Heart left ventricle (tissue), 16 donors: Measurements from ENCODE around the gene SERPINB5. TPM values are rescaled to one million over a fixed set of nuclear protein-coding genes. Genes with fewer than 3 reads are reported as not detected.

Experiments used
- ATAC-seq, 4 donors: fragments of 200-7000 bp; cut with Tn5 transposase; one replicate each; pipeline ENCODE4 v1.9.1; 2020 to 2022; ENCODE audit warnings: moderate library complexity in 4 of 4, mild to moderate bottlenecking in 3 of 4, moderate number of reproducible peaks in 1 of 4
- DNase-seq, 5 donors: peaks; one replicate each; pipeline ENCODE4 v3.0.0-alpha.2; 2020
- H3K27ac ChIP-seq, 12 donors: fragments of 200-600 bp; sonication (generic) in 4 of 12; one replicate each; pipeline versions ENCODE4 v1.5.0 to v1.8.0; 2016 to 2022; ENCODE audit warnings: mild to moderate bottlenecking in 2 of 12
- H3K27me3 ChIP-seq, 9 donors: fragments of 200-600 bp; sonication (generic) in 2 of 9; one replicate each; pipeline versions ENCODE4 v1.5.1 to v1.8.0; 2016 to 2022; ENCODE audit warnings: mild to moderate bottlenecking in 3 of 9
- H3K36me3 ChIP-seq, 9 donors: fragments of 200-600 bp; sonication (generic) in 2 of 9; one replicate each; pipeline versions ENCODE4 v1.5.0 to v1.8.0; 2018 to 2022; ENCODE audit warnings: mild to moderate bottlenecking in 2 of 9
- H3K4me1 ChIP-seq, 12 donors: fragments of 200-600 bp; sonication (generic) in 4 of 12; one replicate each; pipeline versions ENCODE4 v1.5.0 to v1.8.0; 2016 to 2022; ENCODE audit warnings: mild to moderate bottlenecking in 3 of 12
- H3K4me3 ChIP-seq, 12 donors: fragments of 200-600 bp; sonication (generic) in 4 of 12; one replicate each; pipeline versions ENCODE4 v1.5.0 to v1.8.0; 2017 to 2022; ENCODE audit warnings: mild to moderate bottlenecking in 9 of 12, moderate library complexity in 4 of 12
- H3K9me3 ChIP-seq, 12 donors: fragments of 200-600 bp; sonication (generic) in 4 of 12; one replicate each; pipeline versions ENCODE4 v1.5.0 to v1.8.0; 2016 to 2022; ENCODE audit warnings: mild to moderate bottlenecking in 1 of 12
- CTCF ChIP-seq, 12 donors: fragments of 200-600 bp; sonication (generic) in 4 of 12; IDR thresholded peaks; one replicate each; pipeline versions ENCODE4 v1.5.0 to v1.8.0; 2018 to 2022; ENCODE audit warnings: antibody characterized with exemption in 12 of 12, mild to moderate bottlenecking in 5 of 12
- POLR2A ChIP-seq, 2 donors: fragments of 450-650 bp; IDR thresholded peaks; one replicate each; pipeline ENCODE4 v1.6.1; 2017; ENCODE audit warnings: antibody characterized with exemption in 2 of 2, mild to moderate bottlenecking in 2 of 2, moderate library complexity in 2 of 2
- WGBS, 4 donors: extraction: QIAGEN DNeasy Blood & Tissue Kit in 2 of 4; methylation state at CpG; one replicate each; pipeline versions ENCODE4 v1.1.5 to v1.1.7; 2013 to 2018; 5-methylcytosine and 5-hydroxymethylcytosine counted together
- intact Hi-C, 10 donors: fragments of 100-400 bp; cut with DNase I; formaldehyde crosslinking; loops; one replicate each; pipeline versions ENCODE4 v1.11.1 to v1.14.2; 2022
- polyA plus RNA-seq, 2 donors: library from polyadenylated mRNA; stranded (reverse); fragments of 200-250 nt; gene quantifications; one replicate each; pipeline ENCODE4 v1.2.3, GENCODE V29; 2013
- total RNA-seq, 9 donors: library from RNA; depleted of rRNA in 2 of 9; stranded (reverse); fragments of >200 nt in 2 of 9; fragmentation: NEBNext Ultra II Directional in 3 of 9; extraction: Animal tissue kit (Norgen Biotek cat#: 25700) in 3 of 9; gene quantifications; one replicate each; pipeline versions ENCODE4 v1.1.0 to v1.2.4, GENCODE V29; 2016 to 2023
- donor health status: ischemic (EF 13 %, LVEDD 7.1; RV severe dilation, severe dysfunction).
- donor health status: healthy with polysubstance abuse.
- donor health status: DM: no; HTN: yes; CAD: no.
- donor health status: DM: no; HTN: no; CAD: no.
- donor health status: ischemic (EF 25% LVEDD 6.9; RV normal size, moderate dysfunction).
- donor health status: ischemic (EF 25% LVEDD 5.7; RV mildly dilated, moderate dysfunction).
- donor health status: healthy.
- donor health status: DM: yes; HTN: yes; CAD: no.
- donor health status: ischemic (EF 35%, LVEDD 5.7; RV mildly dilated, moderate dysfunction).
- donor health status: nonischemic (EF 11% LVEDD 7.7; RV severe dilation, severe dysfunction).
- donor health status: DM: yes; HTN: yes; CAD: no.
- donor health status: PGD.
- donor health status: ischemic (EF 29% LVEDD 5.4; RV normal size, mild dysfunction).
- donor health status: nonischemic (EF 23%, LVEDD 6.1; RV moderate dilation, normal function).

Gene SERPINB5
- total and polyA plus RNA-seq, 11 donors = not detected

GRCh38 chr18:63480476-63480875, 3.7 kb downstream of the SERPINB5 start:
- no peaks in the 10 kb centered on the region for H3K4me1 ChIP-seq
- no peak overlapping the region for H3K27ac ChIP-seq
- TF ChIP-seq POLR2A (IDR thresholded peaks at IDR 0.05) (no peak), CTCF (IDR thresholded peaks at IDR 0.05) (no peak)
- WGBS, 4 donors = 82 to 93% (median 86%) methylated on average over 1 of the region's 1 CpG
- no peak overlapping the region for H3K4me3 ChIP-seq
- peaks cover 0 to 6% (median 0%) of the 10 kb centered on the region in 9 donors for H3K27me3 ChIP-seq
- DNase-seq = no peak
- ATAC-seq = no peak
- intact Hi-C loops = no loop called here
- no peaks in the 10 kb centered on the region for H3K9me3 ChIP-seq
- H3K36me3 ChIP-seq = no peaks in the 10 kb centered on the region

DNA sequence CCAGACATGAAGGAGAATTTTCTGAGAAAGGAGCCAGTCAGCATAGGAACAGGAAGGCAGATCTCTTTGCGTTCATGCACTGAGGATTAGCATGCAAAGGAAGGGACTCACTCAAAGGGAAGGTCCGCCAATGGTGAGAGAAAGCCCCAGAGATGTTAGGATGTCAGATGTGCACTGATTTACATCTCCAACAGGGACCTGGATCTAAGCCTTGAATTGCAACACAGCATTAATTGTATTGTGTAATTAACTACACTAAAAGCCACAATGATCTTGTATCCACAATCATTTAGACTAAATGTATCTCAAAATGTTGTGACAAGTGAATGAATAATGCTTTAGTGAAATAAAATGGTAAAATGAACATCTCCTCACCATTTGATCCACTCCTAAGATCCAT, 4.2 kb downstream of the SERPINB5 start:
- WGBS, 4 donors = 47 to 74% (median 62%) methylated on average over 2 of the region's 2 CpGs
- no peak overlapping the region for H3K4me3 ChIP-seq
- intact Hi-C loops = no loop called here
- no peak for ATAC-seq
- no peak for DNase-seq
- H3K27ac ChIP-seq = no peak overlapping the region
- H3K27me3 ChIP-seq = peaks cover 0 to 6% (median 0%) of the 10 kb centered on the region in 9 donors
- no peaks in the 10 kb centered on the region for H3K9me3 ChIP-seq
- H3K36me3 ChIP-seq = no peaks in the 10 kb centered on the region
- no peaks in the 10 kb centered on the region for H3K4me1 ChIP-seq
- TF ChIP-seq CTCF (IDR thresholded peaks at IDR 0.05) = no peak
- TF ChIP-seq POLR2A (IDR thresholded peaks at IDR 0.05) = no peak

GRCh38 chr18:63487676-63488075, 10.9 kb downstream of the SERPINB5 start:
- no peak for ATAC-seq
- Histone ChIP-seq H3K36me3 (no peaks in the 10 kb centered on the region), H3K9me3 (no peaks in the 10 kb centered on the region), H3K4me3 (no peak overlapping the region), H3K27ac (peak overlapping the region in 1 of 12 donors; percentile 20), H3K27me3 (peaks cover 0 to 3% (median 0%) of the 10 kb centered on the region in 9 donors), H3K4me1 (no peaks in the 10 kb centered on the region)
- WGBS, 4 donors = 76 to 82% (median 79%) methylated on average over 2 of the region's 2 CpGs
- TF ChIP-seq CTCF (IDR thresholded peaks at IDR 0.05) = no peak
- no peak for TF ChIP-seq POLR2A (IDR thresholded peaks at IDR 0.05)
- no peak for DNase-seq
- intact Hi-C loops = no loop called here

DNA sequence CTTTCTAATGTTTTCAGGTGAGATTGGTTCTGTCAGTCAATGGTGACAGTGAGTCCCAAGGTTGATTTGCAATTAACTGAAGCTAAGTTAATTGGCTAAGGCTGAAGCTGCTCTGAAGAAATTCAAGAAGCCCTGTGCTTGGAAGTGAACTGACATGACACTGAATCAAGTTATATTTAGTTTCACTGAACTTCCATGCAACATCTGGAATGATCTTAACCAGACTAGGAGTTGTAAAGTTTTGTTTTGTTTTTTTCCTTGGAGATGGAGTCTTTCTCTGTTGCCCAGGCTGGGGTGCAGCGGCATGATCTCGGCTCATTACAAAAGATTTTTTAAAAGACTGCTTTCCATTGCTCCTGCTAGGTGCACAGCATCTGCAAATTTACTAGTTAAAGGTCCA, 11.4 kb downstream of the SERPINB5 start:
- no peak for TF ChIP-seq CTCF (IDR thresholded peaks at IDR 0.05)
- no peak for TF ChIP-seq POLR2A (IDR thresholded peaks at IDR 0.05)
- Histone ChIP-seq H3K27ac (peak overlapping the region in 1 of 12 donors; percentile 20), H3K4me1 (no peaks in the 10 kb centered on the region), H3K27me3 (peaks cover 0 to 3% (median 0%) of the 10 kb centered on the region in 9 donors), H3K36me3 (no peaks in the 10 kb centered on the region), H3K4me3 (no peak overlapping the region), H3K9me3 (no peaks in the 10 kb centered on the region)
- no peak for DNase-seq
- no peak for ATAC-seq
- 7 to 78% (median 47%) methylated on average over 2 of the region's 2 CpGs for WGBS, 4 donors
- intact Hi-C loops = no loop called here
